ENCODE results near the gene EED. TPM values are rescaled to one million over a fixed set of nuclear protein-coding genes. Genes with fewer than 3 reads are reported as not detected.

EED gene
- total and polyA plus RNA-seq, 2 experiments from 2014 or later: 15.5 to 23.7 TPM

- no peaks in the 10 kb centered on the region for H3K27me3 ChIP-seq
- H3K9me2 ChIP-seq (replicated peaks; ENCODE audit: insufficient read depth): no peaks in the 10 kb centered on the region
- DNase-seq (ENCODE audit: low spot score): no peak
- no peak overlapping the region for H3K4me2 ChIP-seq
- whole genome bisulfite sequencing (ENCODE audit: low lambda C conversion rate, missing lambda C conversion rate): 90% methylated on average over 4 of the region's 4 CpGs
- no peaks in the 10 kb centered on the region for H3K9me3 ChIP-seq (ENCODE audit: low read depth)
- TF ChIP-seq EZH2phosphoT487 (IDR thresholded peaks at IDR 0.05; ENCODE audit: low read depth, severe bottlenecking, unreplicated experiment) (no peak), EZH2 (IDR thresholded peaks at IDR 0.05; ENCODE audit: borderline replicate concordance) (no peak)
- TF ChIP-seq, protein P1, sequence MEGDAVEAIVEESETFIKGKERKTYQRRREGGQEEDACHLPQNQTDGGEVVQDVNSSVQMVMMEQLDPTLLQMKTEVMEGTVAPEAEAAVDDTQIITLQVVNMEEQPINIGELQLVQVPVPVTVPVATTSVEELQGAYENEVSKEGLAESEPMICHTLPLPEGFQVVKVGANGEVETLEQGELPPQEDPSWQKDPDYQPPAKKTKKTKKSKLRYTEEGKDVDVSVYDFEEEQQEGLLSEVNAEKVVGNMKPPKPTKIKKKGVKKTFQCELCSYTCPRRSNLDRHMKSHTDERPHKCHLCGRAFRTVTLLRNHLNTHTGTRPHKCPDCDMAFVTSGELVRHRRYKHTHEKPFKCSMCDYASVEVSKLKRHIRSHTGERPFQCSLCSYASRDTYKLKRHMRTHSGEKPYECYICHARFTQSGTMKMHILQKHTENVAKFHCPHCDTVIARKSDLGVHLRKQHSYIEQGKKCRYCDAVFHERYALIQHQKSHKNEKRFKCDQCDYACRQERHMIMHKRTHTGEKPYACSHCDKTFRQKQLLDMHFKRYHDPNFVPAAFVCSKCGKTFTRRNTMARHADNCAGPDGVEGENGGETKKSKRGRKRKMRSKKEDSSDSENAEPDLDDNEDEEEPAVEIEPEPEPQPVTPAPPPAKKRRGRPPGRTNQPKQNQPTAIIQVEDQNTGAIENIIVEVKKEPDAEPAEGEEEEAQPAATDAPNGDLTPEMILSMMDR (IDR thresholded peaks at IDR 0.05; ENCODE audit: poor library complexity): no peak
- H3K79me2 ChIP-seq: peaks cover 17% of the 10 kb centered on the region
- H3K27ac ChIP-seq: no peak overlapping the region
- no peak overlapping the region for H2AFZ ChIP-seq
- peaks cover 8% of the 10 kb centered on the region for H3K4me1 ChIP-seq (ENCODE audit: insufficient read depth)
- H3K4me3 ChIP-seq: no peak overlapping the region
- H4K20me1 ChIP-seq (ENCODE audit: insufficient read depth, poor library complexity, severe bottlenecking): peaks cover 14% of the 10 kb centered on the region
- H3K36me3 ChIP-seq (replicated peaks; ENCODE audit: insufficient read depth, low read depth): no peaks in the 10 kb centered on the region
Measured at GRCh38 chr11:86241956-86242535, 2.5 kb upstream of the EED start.

GRCh38 chr11:86243396-86243795, 1.2 kb upstream of the EED start:
- peak overlapping the region; percentile 69 for H3K4me2 ChIP-seq
- 95% methylated on average over 2 of the region's 2 CpGs for WGBS (ENCODE audit: low lambda C conversion rate, missing lambda C conversion rate)

GRCh38 chr11:86244063-86244521, 461 bp upstream of the EED start:
- peak; percentile 95 for DNase-seq (ENCODE audit: low spot score)
- Histone ChIP-seq H3K4me1 (ENCODE audit: insufficient read depth) (peaks cover 22% of the 10 kb centered on the region), H3K9me2 (replicated peaks; ENCODE audit: insufficient read depth) (no peaks in the 10 kb centered on the region), H3K27ac (peak overlapping the region; percentile 99), H4K20me1 (ENCODE audit: insufficient read depth, poor library complexity, severe bottlenecking) (peaks cover 20% of the 10 kb centered on the region), H3K4me2 (peak overlapping the region; percentile 69), H3K4me3 (peak overlapping the region; percentile 21), H2AFZ (peak overlapping the region; percentile 60), H3K27me3 (no peaks in the 10 kb centered on the region), H3K9me3 (ENCODE audit: low read depth) (no peaks in the 10 kb centered on the region), H3K36me3 (replicated peaks; ENCODE audit: insufficient read depth, low read depth) (no peaks in the 10 kb centered on the region), H3K79me2 (peaks cover 38% of the 10 kb centered on the region)
- no peak for TF ChIP-seq EZH2phosphoT487 (IDR thresholded peaks at IDR 0.05; ENCODE audit: low read depth, severe bottlenecking, unreplicated experiment)
- TF ChIP-seq EZH2 (IDR thresholded peaks at IDR 0.05; ENCODE audit: borderline replicate concordance): no peak
- TF ChIP-seq, protein P1 (IDR thresholded peaks at IDR 0.05; ENCODE audit: poor library complexity): no peak
- 5% methylated on average over 18 of the region's 18 CpGs for WGBS (ENCODE audit: low lambda C conversion rate, missing lambda C conversion rate)

More at GRCh38 chr11:86243396-86243795, 1.2 kb upstream of the EED start:
- Histone ChIP-seq H3K36me3 (replicated peaks; ENCODE audit: insufficient read depth, low read depth) (no peaks in the 10 kb centered on the region), H3K4me1 (ENCODE audit: insufficient read depth) (peaks cover 16% of the 10 kb centered on the region), H2AFZ (peak overlapping the region; percentile 60), H3K9me2 (replicated peaks; ENCODE audit: insufficient read depth) (no peaks in the 10 kb centered on the region), H3K27me3 (no peaks in the 10 kb centered on the region), H3K4me3 (no peak overlapping the region), H4K20me1 (ENCODE audit: insufficient read depth, poor library complexity, severe bottlenecking) (peaks cover 20% of the 10 kb centered on the region), H3K79me2 (peaks cover 31% of the 10 kb centered on the region), H3K27ac (no peak overlapping the region), H3K9me3 (ENCODE audit: low read depth) (no peaks in the 10 kb centered on the region)
- no peak for TF ChIP-seq EZH2 (IDR thresholded peaks at IDR 0.05; ENCODE audit: borderline replicate concordance)
- no peak for TF ChIP-seq EZH2phosphoT487 (IDR thresholded peaks at IDR 0.05; ENCODE audit: low read depth, severe bottlenecking, unreplicated experiment)
- no peak for DNase-seq (ENCODE audit: low spot score)

All from hepatocyte (in vitro differentiated cells).